GM12878 (cell line): ENCODE measurements around the gene SH2B2.

Source experiments
- DPF2 ChIP-seq: fragments of 450-650 bp; IDR thresholded peaks from 2 replicates; pipeline ENCODE4 v1.6.1; 2017; ENCODE audit warnings: mild to moderate bottlenecking
- MXI1 ChIP-seq: fragments of 150-350 bp; IDR thresholded peaks from 2 replicates; pipeline ENCODE4 v1.6.1; 2011; ENCODE audit warnings: low read depth, mild to moderate bottlenecking, inconsistent platforms, low read length, improper control_type of control experiment
- NFYA ChIP-seq: IDR thresholded peaks from 2 replicates; pipeline ENCODE4 v1.6.1; 2011; ENCODE audit warnings: low read depth, mild to moderate bottlenecking, low read length, improper control_type of control experiment, borderline replicate concordance
- POLR2A ChIP-seq: IDR thresholded peaks from 2 replicates; pipeline ENCODE4 v1.6.1; 2011; ENCODE audit warnings: low read depth, mild to moderate bottlenecking, low read length
- POLR2AphosphoS2 ChIP-seq: IDR thresholded peaks from 2 replicates; pipeline ENCODE4 v1.6.1; 2011; ENCODE audit warnings: low read depth, mild to moderate bottlenecking, low read length, improper control_type of control experiment, moderate library complexity
- YY1 ChIP-seq: IDR thresholded peaks from 2 replicates; pipeline ENCODE4 v1.6.1; 2011; ENCODE audit warnings: low read depth, mild to moderate bottlenecking, low read length
- TF ChIP-seq, protein P1 (sequence below), 3 experiments: IDR thresholded peaks in 2 of 3; conservative IDR thresholded peaks in 1 of 3; 2 replicates each; pipeline ENCODE4 v1.5.1; 2011; ENCODE audit warnings: low read depth in 3 of 3, low read length in 3 of 3, mild to moderate bottlenecking in 3 of 3, control low read depth in 2 of 3, moderate library complexity in 2 of 3, inconsistent platforms in 1 of 3, mixed read lengths in 1 of 3; ENCODE audit not compliant: control insufficient read depth in 2 of 3, insufficient read depth in 1 of 3; ENCODE audit errors: extremely low read depth in 1 of 3
- TF ChIP-seq, protein P2 (sequence below): IDR thresholded peaks from 2 replicates; pipeline ENCODE4 v1.6.1; 2012; ENCODE audit warnings: mild to moderate bottlenecking, low read depth, low read length
- TF ChIP-seq, protein P3 (sequence below): IDR thresholded peaks from 2 replicates; pipeline ENCODE4 v1.6.1; 2012; ENCODE audit warnings: low read length, inconsistent platforms

DNA sequence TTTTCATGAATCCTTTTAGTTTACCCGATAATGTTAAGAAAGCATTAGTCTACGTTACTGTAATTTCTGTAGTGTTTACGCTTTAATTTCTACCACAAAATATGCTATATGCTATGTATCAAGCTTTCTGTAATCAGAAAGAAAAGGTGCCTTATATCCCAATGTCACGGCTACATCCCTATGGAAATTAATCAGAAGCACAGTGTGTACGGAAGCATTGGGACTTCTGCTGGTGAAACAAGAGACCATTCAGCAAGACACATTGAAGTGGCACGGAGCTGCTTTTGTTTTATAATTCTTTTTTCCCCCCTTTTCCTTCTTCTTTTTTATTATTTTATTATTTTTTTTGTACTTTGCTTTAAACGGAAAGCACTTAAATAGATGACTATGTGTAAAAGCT lies 31.2 kb upstream of the SH2B2 start:
- TF ChIP-seq POLR2A (no peak), POLR2AphosphoS2 (no peak), NFYA (no peak), YY1 (no peak), DPF2 (no peak), MXI1 (no peak)
- TF ChIP-seq, protein P1, sequence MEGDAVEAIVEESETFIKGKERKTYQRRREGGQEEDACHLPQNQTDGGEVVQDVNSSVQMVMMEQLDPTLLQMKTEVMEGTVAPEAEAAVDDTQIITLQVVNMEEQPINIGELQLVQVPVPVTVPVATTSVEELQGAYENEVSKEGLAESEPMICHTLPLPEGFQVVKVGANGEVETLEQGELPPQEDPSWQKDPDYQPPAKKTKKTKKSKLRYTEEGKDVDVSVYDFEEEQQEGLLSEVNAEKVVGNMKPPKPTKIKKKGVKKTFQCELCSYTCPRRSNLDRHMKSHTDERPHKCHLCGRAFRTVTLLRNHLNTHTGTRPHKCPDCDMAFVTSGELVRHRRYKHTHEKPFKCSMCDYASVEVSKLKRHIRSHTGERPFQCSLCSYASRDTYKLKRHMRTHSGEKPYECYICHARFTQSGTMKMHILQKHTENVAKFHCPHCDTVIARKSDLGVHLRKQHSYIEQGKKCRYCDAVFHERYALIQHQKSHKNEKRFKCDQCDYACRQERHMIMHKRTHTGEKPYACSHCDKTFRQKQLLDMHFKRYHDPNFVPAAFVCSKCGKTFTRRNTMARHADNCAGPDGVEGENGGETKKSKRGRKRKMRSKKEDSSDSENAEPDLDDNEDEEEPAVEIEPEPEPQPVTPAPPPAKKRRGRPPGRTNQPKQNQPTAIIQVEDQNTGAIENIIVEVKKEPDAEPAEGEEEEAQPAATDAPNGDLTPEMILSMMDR (IDR thresholded peaks at IDR 0.05 in 2 of 3, conservative IDR thresholded peaks at IDR 0.05 in 1 of 3; ENCODE audit: control insufficient read depth in 2 of 3, extremely low read depth in 1 of 3, insufficient read depth in 1 of 3, low read depth in 3 of 3, low read length in 3 of 3) = no peak
- TF ChIP-seq, protein P2, sequence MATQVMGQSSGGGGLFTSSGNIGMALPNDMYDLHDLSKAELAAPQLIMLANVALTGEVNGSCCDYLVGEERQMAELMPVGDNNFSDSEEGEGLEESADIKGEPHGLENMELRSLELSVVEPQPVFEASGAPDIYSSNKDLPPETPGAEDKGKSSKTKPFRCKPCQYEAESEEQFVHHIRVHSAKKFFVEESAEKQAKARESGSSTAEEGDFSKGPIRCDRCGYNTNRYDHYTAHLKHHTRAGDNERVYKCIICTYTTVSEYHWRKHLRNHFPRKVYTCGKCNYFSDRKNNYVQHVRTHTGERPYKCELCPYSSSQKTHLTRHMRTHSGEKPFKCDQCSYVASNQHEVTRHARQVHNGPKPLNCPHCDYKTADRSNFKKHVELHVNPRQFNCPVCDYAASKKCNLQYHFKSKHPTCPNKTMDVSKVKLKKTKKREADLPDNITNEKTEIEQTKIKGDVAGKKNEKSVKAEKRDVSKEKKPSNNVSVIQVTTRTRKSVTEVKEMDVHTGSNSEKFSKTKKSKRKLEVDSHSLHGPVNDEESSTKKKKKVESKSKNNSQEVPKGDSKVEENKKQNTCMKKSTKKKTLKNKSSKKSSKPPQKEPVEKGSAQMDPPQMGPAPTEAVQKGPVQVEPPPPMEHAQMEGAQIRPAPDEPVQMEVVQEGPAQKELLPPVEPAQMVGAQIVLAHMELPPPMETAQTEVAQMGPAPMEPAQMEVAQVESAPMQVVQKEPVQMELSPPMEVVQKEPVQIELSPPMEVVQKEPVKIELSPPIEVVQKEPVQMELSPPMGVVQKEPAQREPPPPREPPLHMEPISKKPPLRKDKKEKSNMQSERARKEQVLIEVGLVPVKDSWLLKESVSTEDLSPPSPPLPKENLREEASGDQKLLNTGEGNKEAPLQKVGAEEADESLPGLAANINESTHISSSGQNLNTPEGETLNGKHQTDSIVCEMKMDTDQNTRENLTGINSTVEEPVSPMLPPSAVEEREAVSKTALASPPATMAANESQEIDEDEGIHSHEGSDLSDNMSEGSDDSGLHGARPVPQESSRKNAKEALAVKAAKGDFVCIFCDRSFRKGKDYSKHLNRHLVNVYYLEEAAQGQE = no peak
- TF ChIP-seq, protein P3, sequence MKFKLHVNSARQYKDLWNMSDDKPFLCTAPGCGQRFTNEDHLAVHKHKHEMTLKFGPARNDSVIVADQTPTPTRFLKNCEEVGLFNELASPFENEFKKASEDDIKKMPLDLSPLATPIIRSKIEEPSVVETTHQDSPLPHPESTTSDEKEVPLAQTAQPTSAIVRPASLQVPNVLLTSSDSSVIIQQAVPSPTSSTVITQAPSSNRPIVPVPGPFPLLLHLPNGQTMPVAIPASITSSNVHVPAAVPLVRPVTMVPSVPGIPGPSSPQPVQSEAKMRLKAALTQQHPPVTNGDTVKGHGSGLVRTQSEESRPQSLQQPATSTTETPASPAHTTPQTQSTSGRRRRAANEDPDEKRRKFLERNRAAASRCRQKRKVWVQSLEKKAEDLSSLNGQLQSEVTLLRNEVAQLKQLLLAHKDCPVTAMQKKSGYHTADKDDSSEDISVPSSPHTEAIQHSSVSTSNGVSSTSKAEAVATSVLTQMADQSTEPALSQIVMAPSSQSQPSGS = no peak
